ENCODE measurements around the gene KLK4.

GRCh38 chr19:50947123-50947522 is 35.9 kb upstream of the KLK4 start:
- TF ChIP-seq CTCF (IDR thresholded peaks at IDR 0.05) (no peak), POLR2A (IDR thresholded peaks at IDR 0.05) (no peak)
